ENCODE results near the gene PPP2R5B.

The PPP2R5B gene

GRCh38 chr11:64900263-64900678, 24.2 kb upstream of the PPP2R5B start:
- Histone ChIP-seq H3K27ac (no peak overlapping the region), H3K9me3 (ENCODE audit: severe bottlenecking) (no peaks in the 10 kb centered on the region), H3K36me3 (peaks cover 23% of the 10 kb centered on the region), H3K27me3 (ENCODE audit: insufficient read depth, low read depth, severe bottlenecking) (no peaks in the 10 kb centered on the region), H3K4me3 (ENCODE audit: low read depth, low read length) (no peak overlapping the region)
- TF ChIP-seq CTCF (IDR thresholded peaks at IDR 0.05; ENCODE audit: low read depth, low read length) = no peak
- DNase-seq = no peak

- H3K27me3 ChIP-seq (ENCODE audit: insufficient read depth, low read depth, severe bottlenecking) = no peaks in the 10 kb centered on the region
- H3K36me3 ChIP-seq = peaks cover 28% of the 10 kb centered on the region
- no peak overlapping the region for H3K4me3 ChIP-seq (ENCODE audit: low read depth, low read length)
- DNase-seq = no peak
- H3K9me3 ChIP-seq (ENCODE audit: severe bottlenecking) = no peaks in the 10 kb centered on the region
- TF ChIP-seq CTCF (IDR thresholded peaks at IDR 0.05; ENCODE audit: low read depth, low read length) = no peak
- no peak overlapping the region for H3K27ac ChIP-seq
Measured at GRCh38 chr11:64900774-64901173, 23.7 kb upstream of the PPP2R5B start.

GRCh38 chr11:64902102-64902900, 22.2 kb upstream of the PPP2R5B start:
- no peak for DNase-seq
- no peak overlapping the region for H3K27ac ChIP-seq
- H3K27me3 ChIP-seq (ENCODE audit: insufficient read depth, low read depth, severe bottlenecking) = no peaks in the 10 kb centered on the region
- no peaks in the 10 kb centered on the region for H3K9me3 ChIP-seq (ENCODE audit: severe bottlenecking)
- peaks cover 24% of the 10 kb centered on the region for H3K36me3 ChIP-seq
- TF ChIP-seq CTCF (IDR thresholded peaks at IDR 0.05; ENCODE audit: low read depth, low read length) = no peak
- H3K4me3 ChIP-seq (ENCODE audit: low read depth, low read length) = no peak overlapping the region

- no peak for TF ChIP-seq CTCF (IDR thresholded peaks at IDR 0.05; ENCODE audit: low read depth, low read length)
- Histone ChIP-seq H3K36me3 (peaks cover 26% of the 10 kb centered on the region), H3K9me3 (ENCODE audit: severe bottlenecking) (no peaks in the 10 kb centered on the region), H3K4me3 (ENCODE audit: low read depth, low read length) (no peak overlapping the region), H3K27me3 (ENCODE audit: insufficient read depth, low read depth, severe bottlenecking) (no peaks in the 10 kb centered on the region), H3K27ac (no peak overlapping the region)
- DNase-seq = no peak
Measured at GRCh38 chr11:64903291-64903833, 21.1 kb upstream of the PPP2R5B start.

GRCh38 chr11:64905516-64906313, 18.8 kb upstream of the PPP2R5B start:
- no peak for DNase-seq
- no peak for TF ChIP-seq CTCF (IDR thresholded peaks at IDR 0.05; ENCODE audit: low read depth, low read length)
- peaks cover 40% of the 10 kb centered on the region for H3K36me3 ChIP-seq
- H3K9me3 ChIP-seq (ENCODE audit: severe bottlenecking) = no peaks in the 10 kb centered on the region
- no peaks in the 10 kb centered on the region for H3K27me3 ChIP-seq (ENCODE audit: insufficient read depth, low read depth, severe bottlenecking)
- no peak overlapping the region for H3K4me3 ChIP-seq (ENCODE audit: low read depth, low read length)
- H3K27ac ChIP-seq = no peak overlapping the region

Data from WERI-Rb-1 (cell line).